ENCODE results near the gene SPDYE5.
A peak's percentile ranks its signal among the peaks of the same experiment; 100 is the strongest.
"Not testable (repeated sequence)": the region's sequence is repeated elsewhere in the genome, so short reads cannot be mapped to it uniquely, and the experiment has no call there.

The SPDYE5 gene

DNA sequence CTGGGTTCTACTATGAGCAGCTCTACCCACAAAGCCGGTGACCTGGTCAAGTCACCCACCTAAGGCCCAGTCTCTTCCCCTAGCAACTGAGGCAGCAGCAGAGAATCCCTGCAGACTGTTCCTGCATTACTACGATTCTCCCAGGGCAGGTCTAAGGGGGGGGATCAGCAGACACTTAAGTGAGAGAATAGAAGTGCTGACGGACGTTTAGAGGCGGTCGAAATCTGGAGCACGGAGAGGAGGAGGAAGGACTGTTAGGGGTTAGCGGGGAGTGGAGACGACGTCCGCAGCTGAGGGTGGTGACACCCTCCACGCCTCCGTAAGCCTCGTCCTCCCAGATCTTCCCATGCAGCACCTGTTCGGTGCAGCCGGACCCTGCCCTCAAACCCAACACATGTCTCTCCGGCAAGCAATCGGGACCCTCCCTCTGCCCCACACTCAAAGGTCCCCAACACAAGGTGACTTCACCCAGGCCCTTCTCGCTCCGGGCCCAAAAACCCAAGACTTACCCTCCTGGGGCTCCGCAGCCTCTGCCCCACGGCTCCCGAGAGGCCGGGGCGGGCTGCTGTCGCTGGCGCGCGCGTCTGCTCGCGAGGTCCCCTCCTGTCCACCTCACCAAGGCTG is 6.7 kb upstream of the SPDYE5 start:
- not testable (repeated sequence) for H3K9me3 ChIP-seq (ENCODE audit: control insufficient read depth, low read length); H3K27ac ChIP-seq (ENCODE audit: insufficient read depth, low read depth, low read length, poor library complexity, severe bottlenecking)
- 1 to 3% methylated on average over 23 to 29 of the region's 32 CpGs for WGBS, 2 experiments

DNA sequence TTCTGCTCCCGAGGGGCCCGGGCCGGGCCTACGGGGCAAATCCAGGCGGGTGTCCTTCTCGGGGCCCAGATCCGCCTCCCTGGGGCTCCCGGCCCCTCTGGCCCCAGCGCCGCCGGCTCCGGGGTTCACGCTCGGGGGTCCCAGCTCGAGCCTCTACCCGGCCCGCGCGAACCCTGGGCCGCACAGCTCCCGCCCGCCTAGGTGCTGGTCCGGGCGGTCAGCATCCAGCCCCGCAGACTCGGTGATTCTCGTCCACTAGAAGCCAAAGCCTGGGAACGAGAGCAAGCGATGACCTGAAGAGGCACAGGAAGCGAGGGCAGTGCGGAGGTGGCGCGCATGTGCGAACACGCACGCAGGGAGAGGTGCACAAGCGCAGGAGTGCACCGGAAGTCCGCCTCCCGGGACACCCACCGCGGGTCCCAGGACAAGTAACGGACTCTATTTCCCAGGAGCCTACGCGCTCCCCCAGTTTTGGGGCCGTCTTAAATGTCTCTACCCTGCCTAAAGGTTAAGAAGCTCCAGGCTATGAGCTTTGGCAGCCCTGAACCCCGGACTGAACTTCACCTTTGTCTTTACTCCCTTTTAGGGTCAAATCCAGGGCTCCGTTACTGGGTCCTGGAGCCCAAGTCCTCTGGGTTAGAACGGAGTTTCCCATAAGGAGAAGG is 6.0 kb upstream of the SPDYE5 start, which contains the start of gene POM121C:
Gene POM121C, minus strand, starts transcription at position 321 of the 665 bp plus-strand sequence. CDS start 44,803 bp downstream, outside the sequence.
- H3K4me3 ChIP-seq (ENCODE audit: insufficient read depth, low read depth, low read length): peak within 1 kb of the TSS; percentile 75
- H3K27me3 ChIP-seq (ENCODE audit: control insufficient read depth, insufficient read depth, low read length, poor library complexity, severe bottlenecking); H3K36me3 ChIP-seq (ENCODE audit: control insufficient read depth, insufficient read depth, low read length); H3K4me1 ChIP-seq (ENCODE audit: control insufficient read depth, insufficient read depth, low read length); H3K9me3 ChIP-seq (ENCODE audit: control insufficient read depth, low read length): not testable (repeated sequence)
- 0 to 1% methylated on average over 49 of the region's 49 CpGs for WGBS, 2 experiments
- H3K27ac ChIP-seq (ENCODE audit: insufficient read depth, low read depth, low read length, poor library complexity, severe bottlenecking): peak within 1 kb of the TSS; percentile 23

More for the DNA sequence above, 6.7 kb upstream of the SPDYE5 start:
- H3K27me3 ChIP-seq (ENCODE audit: control insufficient read depth, insufficient read depth, low read length, poor library complexity, severe bottlenecking); H3K36me3 ChIP-seq (ENCODE audit: control insufficient read depth, insufficient read depth, low read length); H3K4me1 ChIP-seq (ENCODE audit: control insufficient read depth, insufficient read depth, low read length): not testable (repeated sequence)
- H3K4me3 ChIP-seq (ENCODE audit: insufficient read depth, low read depth, low read length): peak overlapping the region; percentile 75

DNA sequence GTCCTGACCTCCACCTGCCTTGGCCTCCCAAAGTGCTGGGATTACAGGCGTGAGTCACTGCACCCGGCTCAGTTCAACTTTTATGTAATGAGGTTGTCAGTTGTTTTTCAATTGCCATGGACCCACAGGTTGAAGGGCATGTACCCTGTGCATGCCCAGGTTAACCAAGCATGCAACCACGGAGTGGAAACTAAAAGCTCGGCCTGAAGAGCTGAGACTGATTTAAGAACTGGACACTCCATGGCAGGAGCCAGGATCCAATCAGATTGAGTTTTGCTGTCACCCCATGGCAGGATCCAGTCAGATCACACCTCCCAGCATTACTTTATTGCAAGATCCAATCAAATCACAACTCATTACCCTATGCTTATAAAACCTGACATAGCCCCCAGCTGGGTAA is 16.9 kb downstream of the SPDYE5 start:
- not testable (repeated sequence) for H3K27me3 ChIP-seq (ENCODE audit: control insufficient read depth, insufficient read depth, low read length, poor library complexity, severe bottlenecking); H3K27ac ChIP-seq (ENCODE audit: insufficient read depth, low read depth, low read length, poor library complexity, severe bottlenecking); H3K36me3 ChIP-seq (ENCODE audit: control insufficient read depth, insufficient read depth, low read length); H3K4me1 ChIP-seq (ENCODE audit: control insufficient read depth, insufficient read depth, low read length); H3K9me3 ChIP-seq (ENCODE audit: control insufficient read depth, low read length); H3K4me3 ChIP-seq (ENCODE audit: insufficient read depth, low read depth, low read length)
- WGBS, 2 experiments: no CpG with 5 or more reads among the region's 4 CpGs

DNA sequence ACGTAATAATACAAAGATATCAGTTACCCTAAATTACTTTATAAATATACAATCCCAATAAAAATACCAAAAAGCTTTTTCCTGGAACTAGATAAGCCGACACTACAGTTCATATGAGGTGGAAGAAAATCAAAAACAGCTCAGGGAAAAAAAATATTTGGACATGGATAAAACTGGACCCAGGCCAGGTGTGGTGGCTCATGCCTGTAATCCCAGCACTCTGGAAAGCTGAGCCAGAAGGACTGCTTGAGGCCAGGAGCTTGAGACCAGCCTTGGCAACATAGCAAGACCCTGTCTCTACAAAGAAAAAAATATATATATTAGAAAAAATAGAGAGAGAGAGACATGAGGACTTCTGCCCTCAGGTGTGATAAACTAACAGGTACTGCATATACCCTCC is 26.7 kb downstream of the SPDYE5 start:
- H3K27ac ChIP-seq (ENCODE audit: insufficient read depth, low read depth, low read length, poor library complexity, severe bottlenecking); H3K27me3 ChIP-seq (ENCODE audit: control insufficient read depth, insufficient read depth, low read length, poor library complexity, severe bottlenecking); H3K4me1 ChIP-seq (ENCODE audit: control insufficient read depth, insufficient read depth, low read length); H3K4me3 ChIP-seq (ENCODE audit: insufficient read depth, low read depth, low read length); H3K9me3 ChIP-seq (ENCODE audit: control insufficient read depth, low read length): not testable (repeated sequence)
- WGBS, 2 experiments: 93 to 100% methylated on average over 1 of the region's 2 CpGs
- H3K36me3 ChIP-seq (ENCODE audit: control insufficient read depth, insufficient read depth, low read length): peaks cover 13% of the 10 kb centered on the region

DNA sequence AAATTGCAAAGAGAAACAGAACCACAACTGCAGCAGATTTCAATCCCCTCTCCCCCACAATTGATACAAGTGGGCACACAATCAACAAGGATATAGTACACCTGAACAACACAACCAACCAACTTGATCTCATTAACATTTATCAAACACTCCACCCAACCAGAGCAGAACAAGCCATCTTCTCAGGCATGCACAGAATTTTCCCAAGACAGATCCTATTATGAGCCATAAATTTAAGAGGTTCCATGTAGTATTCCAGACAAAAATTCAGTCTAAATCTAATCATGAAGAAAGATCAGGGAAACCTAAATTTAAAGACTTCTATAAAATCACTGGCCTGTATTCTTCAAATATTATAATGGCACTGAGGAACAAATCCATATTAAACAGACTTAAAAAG is 29.6 kb downstream of the SPDYE5 start:
- H3K27ac ChIP-seq (ENCODE audit: insufficient read depth, low read depth, low read length, poor library complexity, severe bottlenecking); H3K9me3 ChIP-seq (ENCODE audit: control insufficient read depth, low read length); H3K27me3 ChIP-seq (ENCODE audit: control insufficient read depth, insufficient read depth, low read length, poor library complexity, severe bottlenecking); H3K4me3 ChIP-seq (ENCODE audit: insufficient read depth, low read depth, low read length); H3K4me1 ChIP-seq (ENCODE audit: control insufficient read depth, insufficient read depth, low read length): not testable (repeated sequence)
- peaks cover 17% of the 10 kb centered on the region for H3K36me3 ChIP-seq (ENCODE audit: control insufficient read depth, insufficient read depth, low read length)

DNA sequence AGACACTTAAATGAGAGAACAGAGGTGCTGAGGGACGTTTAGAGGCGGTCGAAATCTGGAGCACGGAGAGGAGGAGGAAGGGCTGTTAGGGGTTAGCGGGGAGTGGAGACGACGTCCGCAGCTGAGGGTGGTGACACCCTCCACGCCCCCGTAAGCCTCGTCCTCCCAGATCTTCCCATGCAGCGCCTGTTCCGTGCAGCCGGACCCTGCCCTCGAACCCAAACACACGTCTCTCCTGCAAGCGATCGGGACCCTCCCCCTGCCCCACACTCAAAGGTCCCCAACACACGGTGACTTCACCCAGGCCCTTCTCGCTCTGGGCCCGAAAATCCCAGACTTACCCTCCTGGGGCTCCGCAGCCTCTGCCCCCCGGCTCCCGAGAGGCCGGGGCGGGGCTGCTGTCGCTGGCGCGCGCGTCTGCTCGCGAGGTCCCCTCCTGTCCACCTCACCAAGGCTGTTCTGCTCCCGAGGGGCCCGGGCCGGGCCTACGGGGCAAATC is 35.2 kb downstream of the SPDYE5 start:
- H3K27me3 ChIP-seq (ENCODE audit: control insufficient read depth, insufficient read depth, low read length, poor library complexity, severe bottlenecking); H3K27ac ChIP-seq (ENCODE audit: insufficient read depth, low read depth, low read length, poor library complexity, severe bottlenecking): not testable (repeated sequence)
- 1 to 2% methylated on average over 37 of the region's 37 CpGs for WGBS, 2 experiments

DNA sequence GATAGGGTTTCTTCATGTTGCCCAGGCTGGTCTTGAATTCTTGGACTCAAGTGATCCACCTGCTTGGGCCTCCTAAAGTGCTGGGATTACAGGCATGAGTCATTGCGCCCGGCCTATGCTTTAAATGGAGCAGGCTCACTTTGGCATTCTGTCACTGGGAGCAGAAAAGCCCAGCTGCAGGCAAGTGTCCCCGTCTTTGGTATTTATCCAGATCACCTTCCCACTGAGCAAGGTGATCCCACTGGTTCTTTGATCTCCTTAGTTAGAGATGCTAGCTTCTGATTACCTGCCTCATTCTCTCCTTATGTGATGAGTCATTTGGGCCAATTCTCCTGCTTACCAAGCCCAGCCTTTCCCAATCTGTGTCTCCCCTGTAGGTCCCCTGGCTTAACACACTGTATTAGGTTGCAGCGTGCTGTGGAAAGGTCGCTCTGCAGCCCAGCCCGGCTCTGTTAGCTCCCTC is 39.3 kb downstream of the SPDYE5 start:
- Histone ChIP-seq H3K27ac (ENCODE audit: insufficient read depth, low read depth, low read length, poor library complexity, severe bottlenecking) (peak overlapping the region; percentile 55), H3K4me1 (ENCODE audit: control insufficient read depth, insufficient read depth, low read length) (no peaks in the 10 kb centered on the region), H3K36me3 (ENCODE audit: control insufficient read depth, insufficient read depth, low read length) (peaks cover 9% of the 10 kb centered on the region), H3K9me3 (ENCODE audit: control insufficient read depth, low read length) (no peaks in the 10 kb centered on the region), H3K27me3 (ENCODE audit: control insufficient read depth, insufficient read depth, low read length, poor library complexity, severe bottlenecking) (no peaks in the 10 kb centered on the region), H3K4me3 (ENCODE audit: insufficient read depth, low read depth, low read length) (no peak overlapping the region)
- WGBS, 2 experiments: 56 to 60% methylated on average over 6 of the region's 6 CpGs

More for the DNA sequence above, 35.2 kb downstream of the SPDYE5 start:
- H3K4me1 ChIP-seq (ENCODE audit: control insufficient read depth, insufficient read depth, low read length); H3K9me3 ChIP-seq (ENCODE audit: control insufficient read depth, low read length): not testable (repeated sequence)
- Histone ChIP-seq H3K36me3 (ENCODE audit: control insufficient read depth, insufficient read depth, low read length) (peaks cover 17% of the 10 kb centered on the region), H3K4me3 (ENCODE audit: insufficient read depth, low read depth, low read length) (peak overlapping the region; percentile 77)

DNA sequence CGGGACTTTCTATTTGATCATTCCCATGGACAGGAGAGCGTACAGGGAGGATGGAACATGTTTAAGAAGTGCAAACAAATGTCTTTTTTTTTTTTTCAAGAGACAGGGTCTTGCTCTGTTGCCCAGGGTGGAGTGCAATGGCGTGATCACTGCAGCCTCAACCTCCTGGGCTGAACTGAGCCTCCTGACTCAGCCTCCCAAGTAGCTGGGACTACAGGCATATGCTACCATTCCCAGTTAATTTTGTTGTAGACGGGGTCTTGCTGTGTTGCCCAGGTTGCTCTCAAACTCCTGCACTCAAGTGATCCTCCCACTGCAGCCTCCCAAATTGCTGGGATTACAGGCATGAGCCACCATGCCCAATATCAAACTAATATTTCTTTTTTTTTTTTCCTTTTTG is 40.5 kb downstream of the SPDYE5 start:
- no peaks in the 10 kb centered on the region for H3K27me3 ChIP-seq (ENCODE audit: control insufficient read depth, insufficient read depth, low read length, poor library complexity, severe bottlenecking)
- 96% methylated on average over 4 of the region's 4 CpGs for WGBS, 2 experiments
- no peaks in the 10 kb centered on the region for H3K9me3 ChIP-seq (ENCODE audit: control insufficient read depth, low read length)
- H3K36me3 ChIP-seq (ENCODE audit: control insufficient read depth, insufficient read depth, low read length): peaks cover 20% of the 10 kb centered on the region
- no peak overlapping the region for H3K27ac ChIP-seq (ENCODE audit: insufficient read depth, low read depth, low read length, poor library complexity, severe bottlenecking)
- H3K4me3 ChIP-seq (ENCODE audit: insufficient read depth, low read depth, low read length): no peak overlapping the region
- H3K4me1 ChIP-seq (ENCODE audit: control insufficient read depth, insufficient read depth, low read length): no peaks in the 10 kb centered on the region

DNA sequence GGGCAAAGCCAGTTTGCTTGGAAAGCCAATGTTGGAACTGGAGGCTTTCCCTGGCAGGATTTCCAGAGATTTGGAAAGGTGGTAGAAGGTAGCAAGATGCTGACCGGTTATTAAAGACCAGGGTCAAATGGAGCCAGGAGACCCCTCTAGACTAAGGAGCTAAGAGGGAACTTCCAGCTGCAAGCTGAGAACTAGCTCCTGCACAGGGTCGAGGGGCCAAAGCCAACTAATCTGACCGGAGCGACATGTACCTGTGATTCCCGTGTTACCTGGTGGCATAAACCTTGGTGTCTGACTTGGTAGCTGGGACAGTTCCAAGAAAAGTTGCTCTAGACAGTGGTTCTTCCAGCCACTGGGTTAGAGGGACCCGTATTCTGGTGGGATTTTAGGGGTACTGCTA is 41.8 kb downstream of the SPDYE5 start:
- Histone ChIP-seq H3K27me3 (ENCODE audit: control insufficient read depth, insufficient read depth, low read length, poor library complexity, severe bottlenecking) (no peaks in the 10 kb centered on the region), H3K27ac (ENCODE audit: insufficient read depth, low read depth, low read length, poor library complexity, severe bottlenecking) (no peak overlapping the region), H3K4me3 (ENCODE audit: insufficient read depth, low read depth, low read length) (no peak overlapping the region), H3K4me1 (ENCODE audit: control insufficient read depth, insufficient read depth, low read length) (no peaks in the 10 kb centered on the region), H3K36me3 (ENCODE audit: control insufficient read depth, insufficient read depth, low read length) (peaks cover 30% of the 10 kb centered on the region), H3K9me3 (ENCODE audit: control insufficient read depth, low read length) (no peaks in the 10 kb centered on the region)
- WGBS, 2 experiments: 96% methylated on average over 6 of the region's 6 CpGs

DNA sequence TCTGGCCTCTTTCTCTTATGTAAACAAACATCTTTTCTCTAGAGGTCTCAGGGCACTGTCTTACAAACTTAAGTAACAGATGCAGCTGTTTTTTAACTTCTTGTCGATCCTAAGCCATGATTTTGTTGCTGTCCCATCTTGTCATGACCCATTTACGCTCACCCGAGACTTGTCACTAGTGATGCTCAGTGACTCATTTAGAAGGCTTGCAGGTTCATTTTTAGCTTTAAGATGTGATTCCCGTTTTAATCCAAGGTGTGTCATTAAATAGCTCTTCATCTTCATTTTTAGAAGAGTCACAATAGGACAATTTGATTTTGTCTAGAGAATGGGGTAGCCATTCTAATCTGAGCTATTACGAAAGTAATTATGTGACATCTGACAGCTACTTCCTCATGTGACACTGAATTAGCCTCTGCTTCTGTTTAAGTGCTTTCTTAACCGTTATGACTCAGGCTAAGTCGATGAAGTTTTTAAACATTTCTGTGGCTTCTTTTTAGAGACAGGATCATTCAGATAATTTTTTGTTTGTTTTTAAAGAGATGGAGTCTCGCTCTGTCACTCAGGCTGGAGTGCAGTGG is 42.7 kb downstream of the SPDYE5 start:
- no peaks in the 10 kb centered on the region for H3K27me3 ChIP-seq (ENCODE audit: control insufficient read depth, insufficient read depth, low read length, poor library complexity, severe bottlenecking)
- H3K36me3 ChIP-seq (ENCODE audit: control insufficient read depth, insufficient read depth, low read length): peaks cover 38% of the 10 kb centered on the region
- no peak overlapping the region for H3K4me3 ChIP-seq (ENCODE audit: insufficient read depth, low read depth, low read length)
- H3K9me3 ChIP-seq (ENCODE audit: control insufficient read depth, low read length): no peaks in the 10 kb centered on the region
- WGBS, 2 experiments: 92 to 94% methylated on average over 8 of the region's 8 CpGs
- no peaks in the 10 kb centered on the region for H3K4me1 ChIP-seq (ENCODE audit: control insufficient read depth, insufficient read depth, low read length)
- H3K27ac ChIP-seq (ENCODE audit: insufficient read depth, low read depth, low read length, poor library complexity, severe bottlenecking): no peak overlapping the region
